NB4 (cell line): ENCODE measurements around the gene CD8B2.

Experiments
- CTCF ChIP-seq: IDR thresholded peaks from one replicate; pipeline ENCODE4 v1.5.1; 2012; ENCODE audit warnings: low read depth, low read length
- MAX ChIP-seq: IDR thresholded peaks from 2 replicates; pipeline ENCODE4 v1.6.1; 2011; ENCODE audit warnings: low read depth, low read length
- POLR2A ChIP-seq: IDR thresholded peaks from 2 replicates; pipeline ENCODE4 v1.6.1; 2011; ENCODE audit warnings: mild to moderate bottlenecking; ENCODE audit not compliant: insufficient read length; ENCODE audit errors: extremely low read depth

GRCh38 chr2:106565599-106565998 is 78.4 kb downstream of the CD8B2 start:
- TF ChIP-seq CTCF (no peak), POLR2A (no peak), MAX (no peak)
